SH-SY5Y (cell line): ENCODE data around the gene AGO1.

Experiments used
- GATA2 ChIP-seq: IDR thresholded peaks from 2 replicates; pipeline ENCODE4 v1.6.1; 2011; ENCODE audit warnings: mild to moderate bottlenecking, low read depth, low read length
- GATA3 ChIP-seq: IDR thresholded peaks from 2 replicates; pipeline ENCODE4 v1.6.1; 2011; ENCODE audit warnings: low read depth, mild to moderate bottlenecking, low read length, moderate library complexity

The AGO1 gene

DNA sequence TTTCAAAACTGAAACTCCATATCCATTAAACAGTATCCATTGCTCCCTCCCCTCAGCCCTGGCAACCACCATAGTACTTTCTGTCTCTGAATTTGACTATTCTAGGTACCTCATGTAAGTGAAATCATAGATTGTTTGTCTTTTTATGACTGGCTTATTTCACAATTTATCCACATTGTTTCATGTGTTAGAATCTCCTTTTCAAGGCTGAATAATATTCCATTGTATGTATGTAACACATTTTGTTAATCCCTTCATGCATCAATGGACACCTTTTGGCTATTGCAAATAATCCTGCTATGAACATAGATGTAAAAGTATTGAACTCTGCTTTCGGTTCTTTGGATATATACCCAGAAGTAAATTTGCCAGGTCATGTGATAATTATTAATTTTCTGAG is 85.4 kb downstream of the AGO1 start:
- TF ChIP-seq GATA2 = no peak
- no peak for TF ChIP-seq GATA3

- TF ChIP-seq GATA3 (no peak), GATA2 (no peak)
Observed at GRCh38 chr1:35971601-35972000, 88.6 kb downstream of the AGO1 start.

- TF ChIP-seq GATA2 (no peak), GATA3 (no peak)
Observed at GRCh38 chr1:35980090-35980489, 97.1 kb downstream of the AGO1 start.
